Osteoblast (primary cell): Measurements from ENCODE around the gene AXIN2. TPM values are rescaled to one million over a fixed set of nuclear protein-coding genes. Genes with fewer than 3 reads are reported as not detected.

Source experiments
- DNase-seq: peaks from one replicate; pipeline ENCODE4 v3.0.0; 2011; ENCODE audit warnings: low spot score, mixed read lengths; ENCODE audit not compliant: insufficient read length; ENCODE audit errors: missing footprints
- H2AFZ ChIP-seq: 2 replicates; pipeline ENCODE4 v1.6.0; 2011; ENCODE audit warnings: mild to moderate bottlenecking, low read length
- H3K27ac ChIP-seq: 2 replicates; pipeline ENCODE4 v1.5.1; 2011; ENCODE audit warnings: mild to moderate bottlenecking, low read depth, low read length, moderate library complexity
- H3K27me3 ChIP-seq: 2 replicates; pipeline ENCODE4 v1.6.0; 2012; ENCODE audit warnings: mild to moderate bottlenecking, control low read depth, inconsistent platforms, low read length, moderate library complexity; ENCODE audit not compliant: insufficient read depth
- H3K36me3 ChIP-seq: 2 replicates; pipeline ENCODE4 v1.5.1; 2011; ENCODE audit warnings: mild to moderate bottlenecking, low read length, control low read depth, moderate library complexity; ENCODE audit not compliant: insufficient read depth
- H3K4me1 ChIP-seq: 2 replicates; pipeline ENCODE4 v1.5.1; 2011; ENCODE audit warnings: mild to moderate bottlenecking, low read length, control low read depth, moderate library complexity; ENCODE audit not compliant: insufficient read depth
- H3K4me2 ChIP-seq: 2 replicates; pipeline ENCODE4 v1.6.0; 2011; ENCODE audit warnings: mild to moderate bottlenecking, low read length; ENCODE audit not compliant: insufficient read depth
- H3K4me3 ChIP-seq: fragments of 200-600 bp; sonication (generic); 3 replicates; pipeline ENCODE4 v1.5.1; 2012; ENCODE audit warnings: mild to moderate bottlenecking, low read length, inconsistent platforms; ENCODE audit not compliant: insufficient read depth
- H3K79me2 ChIP-seq: 2 replicates; pipeline ENCODE4 v1.6.0; 2012; ENCODE audit warnings: mild to moderate bottlenecking, low read length, control low read depth, inconsistent platforms; ENCODE audit not compliant: insufficient read depth
- H3K9me3 ChIP-seq: 2 replicates; pipeline ENCODE4 v1.5.1; 2011; ENCODE audit warnings: low read depth, low read length, control low read depth
- H4K20me1 ChIP-seq: 2 replicates; pipeline ENCODE4 v1.6.0; 2012; ENCODE audit warnings: mild to moderate bottlenecking, low read length, control low read depth; ENCODE audit not compliant: insufficient read depth
- total RNA-seq: library from RNA; depleted of rRNA; stranded (reverse); fragments of >200 nt; gene quantifications from 2 replicates; pipeline ENCODE4 v1.2.3, GENCODE V29; 2012
- TF ChIP-seq, protein P1 (sequence below): IDR thresholded peaks from 2 replicates; pipeline ENCODE4 v1.5.1; 2011; ENCODE audit warnings: mild to moderate bottlenecking, low read depth, low read length, moderate library complexity; ENCODE audit errors: extremely low read depth

AXIN2 gene
- total RNA-seq, 1 donor: 5.1 TPM

DNA sequence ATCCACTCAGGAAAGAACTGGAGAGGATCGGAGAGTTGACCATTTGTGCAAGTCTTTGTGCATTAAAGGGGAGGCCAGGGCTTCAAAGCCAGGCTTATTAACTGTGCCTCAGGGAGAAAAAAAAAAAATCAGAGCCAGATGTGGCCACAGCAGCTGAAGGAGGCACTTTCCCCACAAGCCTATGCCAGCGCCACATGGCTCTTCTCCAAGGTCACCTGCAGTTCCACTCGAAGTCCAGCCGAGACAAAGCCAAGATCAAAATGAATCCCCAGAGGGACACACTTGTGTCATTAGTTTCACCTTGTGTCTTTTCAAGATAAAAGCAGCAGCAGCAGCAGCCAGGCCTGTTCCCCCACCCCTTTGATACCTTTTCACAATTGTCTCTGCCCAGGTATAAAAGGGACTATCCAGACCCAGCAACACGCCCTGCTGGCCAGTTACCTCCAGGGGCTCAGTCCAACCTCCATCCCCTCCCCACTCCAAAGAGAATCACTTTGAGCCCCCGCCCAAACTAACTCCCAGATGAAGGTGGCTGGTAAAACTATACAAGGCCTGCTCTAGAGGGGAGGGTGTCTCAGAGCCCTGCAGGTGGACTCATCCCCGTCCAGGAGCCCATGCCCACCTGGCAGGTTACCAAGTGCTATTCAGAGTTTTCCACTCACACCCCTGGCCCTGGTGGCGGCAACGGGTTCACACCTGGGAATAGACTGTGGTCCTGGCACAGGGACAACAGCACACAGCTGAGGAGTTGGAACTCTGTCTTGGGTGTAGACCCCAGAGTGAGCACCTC, 29.2 kb downstream of the AXIN2 start:
- peaks cover 12% of the 10 kb centered on the region for H3K36me3 ChIP-seq
- H3K4me2 ChIP-seq: no peak overlapping the region
- TF ChIP-seq, protein P1, sequence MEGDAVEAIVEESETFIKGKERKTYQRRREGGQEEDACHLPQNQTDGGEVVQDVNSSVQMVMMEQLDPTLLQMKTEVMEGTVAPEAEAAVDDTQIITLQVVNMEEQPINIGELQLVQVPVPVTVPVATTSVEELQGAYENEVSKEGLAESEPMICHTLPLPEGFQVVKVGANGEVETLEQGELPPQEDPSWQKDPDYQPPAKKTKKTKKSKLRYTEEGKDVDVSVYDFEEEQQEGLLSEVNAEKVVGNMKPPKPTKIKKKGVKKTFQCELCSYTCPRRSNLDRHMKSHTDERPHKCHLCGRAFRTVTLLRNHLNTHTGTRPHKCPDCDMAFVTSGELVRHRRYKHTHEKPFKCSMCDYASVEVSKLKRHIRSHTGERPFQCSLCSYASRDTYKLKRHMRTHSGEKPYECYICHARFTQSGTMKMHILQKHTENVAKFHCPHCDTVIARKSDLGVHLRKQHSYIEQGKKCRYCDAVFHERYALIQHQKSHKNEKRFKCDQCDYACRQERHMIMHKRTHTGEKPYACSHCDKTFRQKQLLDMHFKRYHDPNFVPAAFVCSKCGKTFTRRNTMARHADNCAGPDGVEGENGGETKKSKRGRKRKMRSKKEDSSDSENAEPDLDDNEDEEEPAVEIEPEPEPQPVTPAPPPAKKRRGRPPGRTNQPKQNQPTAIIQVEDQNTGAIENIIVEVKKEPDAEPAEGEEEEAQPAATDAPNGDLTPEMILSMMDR: no peak
- peak overlapping the region; percentile 65 for H3K27ac ChIP-seq
- peak; percentile 14 for DNase-seq
- no peaks in the 10 kb centered on the region for H4K20me1 ChIP-seq
- H3K4me1 ChIP-seq: peaks cover 25% of the 10 kb centered on the region
- no peaks in the 10 kb centered on the region for H3K27me3 ChIP-seq
- no peaks in the 10 kb centered on the region for H3K79me2 ChIP-seq
- no peaks in the 10 kb centered on the region for H3K9me3 ChIP-seq
- H3K4me3 ChIP-seq: no peak overlapping the region
- H2AFZ ChIP-seq: no peak overlapping the region

DNA sequence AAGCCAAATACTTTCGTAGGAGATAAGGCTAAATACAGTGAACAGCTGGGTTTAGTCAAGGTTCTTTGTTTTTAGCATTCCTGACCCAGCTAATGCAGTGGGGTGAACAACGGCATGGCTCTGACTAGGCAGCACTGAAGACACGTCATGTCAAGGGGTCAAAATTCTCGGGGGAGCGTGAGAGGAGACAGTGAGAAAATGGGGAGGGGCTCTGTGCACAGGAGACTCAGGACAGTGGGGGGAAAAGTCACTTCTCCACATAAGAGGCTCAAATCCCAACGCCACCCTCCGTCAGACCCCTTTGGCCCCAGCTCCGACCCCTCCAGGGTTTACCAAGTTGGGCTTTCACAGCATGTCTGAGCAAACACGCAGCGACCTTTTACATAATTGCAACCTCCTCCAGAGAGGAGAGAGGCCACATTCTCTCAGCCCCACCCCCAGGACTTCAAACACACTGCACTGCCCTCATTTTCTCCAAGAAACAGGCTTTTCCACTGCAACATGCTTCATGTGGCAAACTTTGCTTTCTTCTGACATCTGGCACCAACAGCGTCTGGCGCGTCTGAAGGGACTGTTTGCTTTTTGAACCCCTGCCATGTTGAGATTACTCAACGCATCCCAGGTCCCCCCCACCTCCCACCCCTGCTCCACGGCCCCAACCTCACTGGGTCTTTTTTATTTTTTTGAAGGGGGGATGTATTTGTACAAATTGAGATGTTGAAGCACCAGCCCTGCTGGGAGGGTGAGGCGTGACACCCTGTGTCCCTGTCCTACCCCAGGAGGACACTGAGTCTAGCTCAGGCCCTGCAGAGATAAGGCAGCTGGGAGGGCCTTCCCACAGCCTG, 30.0 kb downstream of the AXIN2 start:
- Histone ChIP-seq H4K20me1 (no peaks in the 10 kb centered on the region), H3K36me3 (peaks cover 6% of the 10 kb centered on the region), H3K27me3 (no peaks in the 10 kb centered on the region), H3K79me2 (no peaks in the 10 kb centered on the region), H3K4me1 (peaks cover 25% of the 10 kb centered on the region), H2AFZ (no peak overlapping the region), H3K4me3 (peak overlapping the region; percentile 31), H3K27ac (peak overlapping the region; percentile 65), H3K4me2 (peak overlapping the region; percentile 57), H3K9me3 (no peaks in the 10 kb centered on the region)
- DNase-seq: peak; percentile 91
- TF ChIP-seq, protein P1: peak; percentile 33

DNA sequence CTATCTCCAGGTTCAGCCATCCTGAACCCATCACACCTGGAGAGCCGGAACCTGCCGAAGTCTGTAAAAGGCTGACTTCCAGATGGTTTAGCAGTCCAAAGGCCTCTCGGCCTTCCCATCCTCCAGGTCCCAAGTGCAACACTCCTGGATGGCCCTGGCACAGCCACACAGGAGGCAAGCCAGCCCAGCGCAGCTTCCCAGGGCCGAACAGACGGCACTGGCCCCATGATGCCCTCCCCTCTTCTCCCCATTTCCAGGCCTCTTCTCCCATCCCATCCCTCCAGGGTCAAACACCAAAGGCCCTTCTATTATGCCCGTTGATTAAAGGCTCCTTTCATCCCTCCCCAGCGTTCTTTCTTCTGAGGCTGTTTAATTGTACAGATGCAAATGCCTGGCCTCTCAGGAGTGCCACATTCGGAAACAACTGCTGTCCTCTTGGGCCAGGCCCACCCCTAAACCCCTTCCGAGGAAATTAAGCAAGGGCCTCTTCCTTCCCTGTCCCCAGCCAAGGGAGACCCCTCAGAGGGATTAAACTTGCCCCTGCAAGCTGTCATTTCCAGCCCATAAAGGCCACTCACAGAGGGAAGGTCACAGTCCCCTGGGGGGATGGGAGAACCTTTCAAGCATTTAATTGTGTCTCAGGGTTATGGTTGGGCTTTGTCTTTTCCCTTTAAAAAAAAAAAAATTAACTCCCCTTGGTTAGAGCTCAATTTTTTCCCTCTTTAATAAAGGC, 30.8 kb downstream of the AXIN2 start:
- Histone ChIP-seq H3K79me2 (no peaks in the 10 kb centered on the region), H3K36me3 (peaks cover 6% of the 10 kb centered on the region), H3K27ac (no peak overlapping the region), H3K27me3 (no peaks in the 10 kb centered on the region), H3K4me2 (no peak overlapping the region), H4K20me1 (no peaks in the 10 kb centered on the region), H3K4me3 (no peak overlapping the region), H3K4me1 (peaks cover 21% of the 10 kb centered on the region), H2AFZ (no peak overlapping the region), H3K9me3 (no peaks in the 10 kb centered on the region)
- no peak for DNase-seq
- TF ChIP-seq, protein P1: no peak
